Stimulated activated CD4-positive, alpha-beta T cell treated with anti-CD3 and anti-CD28 coated beads, Interleukin-4, amount 100 ng/mL, for 4 hours (primary cell): ENCODE results near the gene RABL2B.

Experiments
- DNase-seq, 2 experiments: peaks; one replicate each; pipeline ENCODE4 v3.0.0-alpha.2; 2020

RABL2B gene

GRCh38 chr22:50722048-50722701 is 61.3 kb downstream of the RABL2B start:
- DNase-seq = no peak

- DNase-seq = no peak
Measured at GRCh38 chr22:50721257-50721844, 62.1 kb downstream of the RABL2B start.

- DNase-seq = no peak
Measured at GRCh38 chr22:50720301-50721256, 62.9 kb downstream of the RABL2B start.

- DNase-seq = no peak
Measured at GRCh38 chr22:50719814-50720300, 63.6 kb downstream of the RABL2B start.

- DNase-seq = no peak
Measured at GRCh38 chr22:50718352-50718709, 65.1 kb downstream of the RABL2B start.

- DNase-seq = no peak
Measured at GRCh38 chr22:50717709-50718351, 65.6 kb downstream of the RABL2B start.
